GM19328 (cell line): ENCODE measurements around the gene GSTT2B.
"Not testable (repeated sequence)": the region's sequence is repeated elsewhere in the genome, so short reads cannot be mapped to it uniquely, and the experiment has no call there.

Source experiments
- ATAC-seq: cut with Tn5 transposase; IDR thresholded peaks from one replicate; pipeline ENCODE4 v1.9.1; 2021; ENCODE audit warnings: mild to moderate bottlenecking, moderate library complexity; ENCODE audit not compliant: unreplicated experiment

The GSTT2B gene

GRCh38 chr22:23961084-23961771 lies at the start of gene GSTT2B:
TSS of gene GSTT2B (minus strand) at chr22:23961195. CDS start at chr22:23961131, 64 bp downstream.
- not testable (repeated sequence) for ATAC-seq

- no peak for ATAC-seq
These were observed 49.0 kb upstream of the GSTT2B start for GRCh38 chr22:24010018-24010391.

GRCh38 chr22:24009227-24010017 lies 48.4 kb upstream of the GSTT2B start:
- no peak for ATAC-seq

GRCh38 chr22:24008381-24009226 lies 47.6 kb upstream of the GSTT2B start:
- no peak for ATAC-seq

GRCh38 chr22:24008022-24008283 lies 47.0 kb upstream of the GSTT2B start:
- no peak for ATAC-seq

GRCh38 chr22:24007253-24008021 lies 46.4 kb upstream of the GSTT2B start:
- ATAC-seq = no peak

GRCh38 chr22:24006914-24007214 lies 45.9 kb upstream of the GSTT2B start:
- no peak for ATAC-seq

GRCh38 chr22:24006207-24006913 lies 45.4 kb upstream of the GSTT2B start:
- no peak for ATAC-seq

- no peak for ATAC-seq
These were observed 44.2 kb upstream of the GSTT2B start, which contains the start of gene GSTT4 for GRCh38 chr22:24005201-24005600. TSS of gene GSTT4 (minus strand) at chr22:24005453. CDS start at chr22:24005356, 97 bp downstream.

- ATAC-seq = no peak
These were observed 42.9 kb upstream of the GSTT2B start for GRCh38 chr22:24003887-24004286.

- ATAC-seq = no peak
These were observed 41.9 kb upstream of the GSTT2B start for GRCh38 chr22:24002851-24003250.

- ATAC-seq = no peak
These were observed 41.3 kb upstream of the GSTT2B start for GRCh38 chr22:24002272-24002671.

- no peak for ATAC-seq
These were observed 40.3 kb upstream of the GSTT2B start for GRCh38 chr22:24001314-24001713.

- not testable (repeated sequence) for ATAC-seq
These were observed 38.8 kb upstream of the GSTT2B start for GRCh38 chr22:23999779-24000178.

GRCh38 chr22:23997092-23997491 lies 36.1 kb upstream of the GSTT2B start:
- ATAC-seq = no peak

GRCh38 chr22:23993581-23994177 lies 32.7 kb upstream of the GSTT2B start:
- not testable (repeated sequence) for ATAC-seq

- not testable (repeated sequence) for ATAC-seq
These were observed 32.1 kb upstream of the GSTT2B start for GRCh38 chr22:23993080-23993479.

GRCh38 chr22:23989583-23990244 lies 28.7 kb upstream of the GSTT2B start:
- ATAC-seq = not testable (repeated sequence)

GRCh38 chr22:23986538-23987178 lies 25.7 kb upstream of the GSTT2B start:
- ATAC-seq = not testable (repeated sequence)
